Measurements from ENCODE around the gene OPCML.

OPCML gene

DNA sequence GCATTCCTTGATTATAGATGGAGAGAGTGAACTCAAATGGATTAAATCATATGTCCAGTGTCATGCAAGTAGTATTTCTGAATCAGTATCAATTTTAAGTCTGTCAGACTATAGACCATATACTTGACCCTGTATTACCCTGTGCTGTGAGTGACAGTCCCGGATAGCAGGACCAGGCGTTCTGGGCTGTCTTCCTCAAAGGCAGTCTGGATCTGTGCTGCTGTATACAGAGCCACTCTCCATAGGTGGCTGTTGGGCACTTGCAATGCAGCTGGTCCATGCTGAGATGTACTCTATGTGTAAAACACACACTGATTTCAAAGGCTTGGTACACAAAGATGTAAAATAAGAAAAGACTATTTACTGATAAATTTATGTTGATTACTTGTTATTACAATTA lies 294.3 kb downstream of the OPCML start:
- H3K4me3 ChIP-seq (ENCODE audit: low read length): no peak overlapping the region
- no peak for DNase-seq (ENCODE audit: low read depth)
- TF ChIP-seq, protein P1, sequence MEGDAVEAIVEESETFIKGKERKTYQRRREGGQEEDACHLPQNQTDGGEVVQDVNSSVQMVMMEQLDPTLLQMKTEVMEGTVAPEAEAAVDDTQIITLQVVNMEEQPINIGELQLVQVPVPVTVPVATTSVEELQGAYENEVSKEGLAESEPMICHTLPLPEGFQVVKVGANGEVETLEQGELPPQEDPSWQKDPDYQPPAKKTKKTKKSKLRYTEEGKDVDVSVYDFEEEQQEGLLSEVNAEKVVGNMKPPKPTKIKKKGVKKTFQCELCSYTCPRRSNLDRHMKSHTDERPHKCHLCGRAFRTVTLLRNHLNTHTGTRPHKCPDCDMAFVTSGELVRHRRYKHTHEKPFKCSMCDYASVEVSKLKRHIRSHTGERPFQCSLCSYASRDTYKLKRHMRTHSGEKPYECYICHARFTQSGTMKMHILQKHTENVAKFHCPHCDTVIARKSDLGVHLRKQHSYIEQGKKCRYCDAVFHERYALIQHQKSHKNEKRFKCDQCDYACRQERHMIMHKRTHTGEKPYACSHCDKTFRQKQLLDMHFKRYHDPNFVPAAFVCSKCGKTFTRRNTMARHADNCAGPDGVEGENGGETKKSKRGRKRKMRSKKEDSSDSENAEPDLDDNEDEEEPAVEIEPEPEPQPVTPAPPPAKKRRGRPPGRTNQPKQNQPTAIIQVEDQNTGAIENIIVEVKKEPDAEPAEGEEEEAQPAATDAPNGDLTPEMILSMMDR (conservative IDR thresholded peaks at IDR 0.05; ENCODE audit: low read length): no peak

DNA sequence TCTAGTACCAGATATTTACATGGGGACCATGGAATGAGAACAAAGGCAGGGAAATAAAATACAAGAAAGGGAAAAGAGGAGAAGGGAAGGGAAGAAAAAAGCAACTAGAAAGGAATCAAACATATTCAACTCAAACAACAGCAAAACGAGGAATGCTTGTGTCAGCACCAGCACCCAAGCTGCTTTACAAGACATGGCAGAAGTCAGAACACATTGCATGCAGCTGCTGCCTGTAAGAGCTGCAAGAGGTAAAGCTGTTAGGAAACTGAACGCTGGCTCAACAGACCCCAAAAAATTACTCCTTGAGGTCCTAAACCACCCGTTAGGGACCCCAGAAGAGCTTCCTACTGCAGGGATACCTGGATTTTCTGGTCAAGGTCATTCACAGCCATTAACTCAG lies 296.9 kb downstream of the OPCML start:
- H3K4me3 ChIP-seq (ENCODE audit: low read length): no peak overlapping the region
- TF ChIP-seq, protein P1 (conservative IDR thresholded peaks at IDR 0.05; ENCODE audit: low read length): no peak
- no peak for DNase-seq (ENCODE audit: low read depth)

DNA sequence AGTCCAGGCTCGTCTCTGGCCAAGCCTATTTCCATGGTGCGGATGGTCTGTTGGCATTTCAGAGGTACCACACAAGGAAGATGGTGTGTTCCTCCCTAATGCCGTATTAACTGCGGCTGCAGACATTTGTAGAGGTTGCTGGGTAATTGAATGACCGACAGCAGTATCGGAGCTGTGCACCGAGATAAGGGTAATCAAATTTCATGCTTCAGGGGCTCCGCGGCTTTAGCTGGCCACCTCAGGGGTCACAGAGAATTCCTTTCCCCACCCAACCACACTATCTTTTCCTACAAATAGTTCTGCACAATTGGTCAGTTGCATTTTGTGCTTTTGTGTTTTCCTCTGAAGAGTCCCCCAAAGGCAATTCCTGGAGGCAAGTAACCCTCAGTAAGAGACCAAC lies 297.4 kb downstream of the OPCML start:
- no peak for DNase-seq (ENCODE audit: low read depth)
- no peak overlapping the region for H3K4me3 ChIP-seq (ENCODE audit: low read length)
- TF ChIP-seq, protein P1 (conservative IDR thresholded peaks at IDR 0.05; ENCODE audit: low read length): no peak

DNA sequence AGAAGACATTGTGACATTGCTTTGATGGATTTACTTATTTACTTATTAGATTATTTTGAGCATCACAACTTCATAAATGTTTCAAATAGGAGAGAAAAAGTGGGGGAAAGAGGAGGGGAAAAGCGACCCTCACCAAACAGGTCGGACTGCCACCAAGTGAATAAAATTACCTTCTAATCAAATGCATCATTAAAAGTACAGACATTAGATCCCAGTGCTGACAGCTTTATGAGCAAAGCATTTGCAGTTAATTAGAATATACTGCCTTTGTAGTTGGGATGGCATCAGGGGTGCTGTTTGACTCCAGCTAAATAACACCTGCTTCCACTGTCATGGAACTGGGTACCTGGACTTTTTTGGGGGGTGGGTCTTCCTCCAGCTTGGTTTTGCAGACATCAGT lies 299.6 kb downstream of the OPCML start:
- no peak for DNase-seq (ENCODE audit: low read depth)
- H3K4me3 ChIP-seq (ENCODE audit: low read length): no peak overlapping the region
- TF ChIP-seq, protein P1 (conservative IDR thresholded peaks at IDR 0.05; ENCODE audit: low read length): no peak

DNA sequence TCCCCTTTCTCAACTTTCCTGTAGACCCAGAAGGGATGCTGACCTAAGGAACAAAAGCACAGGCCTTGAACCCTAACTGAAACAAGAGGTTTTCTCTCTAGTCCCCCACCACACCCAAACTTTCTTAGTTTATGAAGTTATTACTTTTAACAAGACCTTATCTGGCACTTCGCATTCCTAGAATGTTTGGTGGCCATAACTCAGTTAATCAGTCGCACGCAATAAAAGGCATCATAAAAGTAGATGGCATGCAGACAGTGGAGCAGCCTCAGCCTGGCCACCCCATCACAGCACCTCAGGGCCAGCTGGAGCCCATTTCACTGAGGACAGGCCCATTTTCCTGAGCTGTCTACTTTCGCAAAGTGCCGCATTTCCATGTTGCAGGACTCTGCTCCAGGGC lies 301.9 kb downstream of the OPCML start:
- DNase-seq (ENCODE audit: low read depth): no peak
- no peak overlapping the region for H3K4me3 ChIP-seq (ENCODE audit: low read length)
- TF ChIP-seq, protein P1 (conservative IDR thresholded peaks at IDR 0.05; ENCODE audit: low read length): no peak

DNA sequence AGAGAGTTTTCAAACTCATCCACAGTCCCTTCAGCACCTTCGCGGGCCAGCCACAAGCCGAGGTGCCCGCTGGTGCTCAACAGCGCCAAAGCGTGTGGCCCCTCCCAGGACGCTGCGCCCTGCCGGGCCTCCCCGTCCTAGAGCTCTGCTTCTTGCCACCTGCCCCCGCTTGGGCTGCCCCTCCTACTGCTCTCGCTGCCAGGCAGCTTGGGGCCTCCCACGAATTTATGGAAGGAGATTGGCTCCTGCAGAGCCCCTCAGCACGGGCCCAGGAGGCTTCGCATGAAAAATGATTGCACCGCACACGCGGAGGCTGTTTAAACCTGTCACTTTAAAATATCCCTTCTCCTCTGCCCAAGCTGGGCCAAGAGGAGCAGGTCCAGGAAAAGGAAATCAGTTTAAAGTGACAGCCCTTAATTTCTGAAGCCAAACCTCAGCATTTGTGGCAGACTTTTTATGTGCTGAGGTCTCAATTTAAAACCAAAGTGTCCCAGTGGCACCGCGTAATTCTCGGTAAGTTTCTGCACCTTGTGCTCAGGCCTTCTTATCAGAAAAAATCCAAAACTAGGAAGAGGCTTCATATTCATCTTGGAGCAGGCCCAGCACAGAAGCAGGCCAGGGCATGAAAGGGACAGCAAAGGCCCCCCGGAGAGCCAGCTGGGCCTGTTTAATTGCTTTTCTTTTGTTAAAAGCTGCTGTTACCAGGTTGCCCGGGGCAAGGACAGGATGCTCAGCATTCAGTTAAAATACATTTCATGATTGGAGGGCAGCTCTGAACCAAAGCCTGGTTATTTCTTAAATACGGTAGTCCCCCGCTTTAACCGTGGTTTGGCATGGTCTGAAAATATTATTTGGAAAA lies 303.6 kb downstream of the OPCML start:
- TF ChIP-seq, protein P1 (conservative IDR thresholded peaks at IDR 0.05; ENCODE audit: low read length): no peak
- no peak for DNase-seq (ENCODE audit: low read depth)
- no peak overlapping the region for H3K4me3 ChIP-seq (ENCODE audit: low read length)

DNA sequence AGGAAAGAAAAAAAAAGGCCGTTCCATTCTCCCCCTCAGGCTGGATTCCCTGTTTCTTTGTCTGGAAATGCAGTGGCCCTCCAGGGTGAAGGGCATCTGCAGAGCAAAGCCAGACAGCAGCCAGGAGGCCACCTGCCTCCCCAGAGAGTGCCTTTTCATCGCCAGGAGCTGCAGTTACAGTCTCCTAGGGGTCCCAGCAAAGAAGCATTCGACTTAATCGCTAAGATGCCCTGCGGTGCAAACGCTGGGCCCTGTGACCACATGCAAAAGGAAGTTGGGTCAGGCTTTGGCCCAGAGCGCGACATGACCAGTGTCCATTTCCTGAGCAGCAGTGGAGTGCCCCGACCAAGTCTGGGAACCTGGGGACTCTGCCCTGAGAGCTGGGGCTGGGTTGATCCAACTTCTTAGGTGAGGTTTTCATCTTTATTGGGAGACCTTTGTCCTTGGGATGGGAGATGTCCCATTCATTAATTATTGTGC lies 304.6 kb downstream of the OPCML start:
- no peak for DNase-seq (ENCODE audit: low read depth)
- H3K4me3 ChIP-seq (ENCODE audit: low read length): no peak overlapping the region
- TF ChIP-seq, protein P1 (conservative IDR thresholded peaks at IDR 0.05; ENCODE audit: low read length): no peak

Data from AG10803 (cell line).